ENCODE data around the gene KLK15. TPM values are rescaled to one million over a fixed set of nuclear protein-coding genes. Genes with fewer than 3 reads are reported as not detected.

The KLK15 gene
- total RNA-seq, 4 donors from 2014 or later: 1.3 to 3.8 TPM; not detected in 2

DNA sequence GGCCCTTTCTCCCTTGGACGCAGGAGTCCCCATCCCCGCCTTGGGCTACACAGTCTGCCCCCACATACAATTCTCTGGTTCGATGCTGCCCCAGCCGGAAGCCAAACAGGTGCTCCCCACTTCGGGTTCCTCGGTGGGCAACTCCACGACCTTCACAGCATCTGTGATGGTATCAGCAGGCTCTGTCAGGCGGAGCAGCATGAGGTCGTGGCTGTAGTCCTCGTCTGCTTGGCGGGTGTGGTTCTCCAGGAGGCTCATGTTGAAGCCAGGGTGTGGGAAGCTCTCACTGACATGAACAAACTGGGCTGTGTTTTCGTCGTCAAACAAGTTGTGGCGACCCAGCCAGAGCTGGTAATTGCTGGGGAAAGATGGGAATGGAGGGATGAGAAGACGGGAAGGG, 13.3 kb downstream of the KLK15 start:
- H3K27ac ChIP-seq: peak overlapping the region; percentile 51 to 82 (median 79)
- H3K27me3 ChIP-seq: peaks cover 69% of the 10 kb centered on the region
- TF ChIP-seq POLR2AphosphoS5 (IDR thresholded peaks at IDR 0.05) (no peak), EP300 (IDR thresholded peaks at IDR 0.05; ENCODE audit: low read depth) (no peak), POLR2A (IDR thresholded peaks at IDR 0.05) (no peak)
- TF ChIP-seq, protein P1, sequence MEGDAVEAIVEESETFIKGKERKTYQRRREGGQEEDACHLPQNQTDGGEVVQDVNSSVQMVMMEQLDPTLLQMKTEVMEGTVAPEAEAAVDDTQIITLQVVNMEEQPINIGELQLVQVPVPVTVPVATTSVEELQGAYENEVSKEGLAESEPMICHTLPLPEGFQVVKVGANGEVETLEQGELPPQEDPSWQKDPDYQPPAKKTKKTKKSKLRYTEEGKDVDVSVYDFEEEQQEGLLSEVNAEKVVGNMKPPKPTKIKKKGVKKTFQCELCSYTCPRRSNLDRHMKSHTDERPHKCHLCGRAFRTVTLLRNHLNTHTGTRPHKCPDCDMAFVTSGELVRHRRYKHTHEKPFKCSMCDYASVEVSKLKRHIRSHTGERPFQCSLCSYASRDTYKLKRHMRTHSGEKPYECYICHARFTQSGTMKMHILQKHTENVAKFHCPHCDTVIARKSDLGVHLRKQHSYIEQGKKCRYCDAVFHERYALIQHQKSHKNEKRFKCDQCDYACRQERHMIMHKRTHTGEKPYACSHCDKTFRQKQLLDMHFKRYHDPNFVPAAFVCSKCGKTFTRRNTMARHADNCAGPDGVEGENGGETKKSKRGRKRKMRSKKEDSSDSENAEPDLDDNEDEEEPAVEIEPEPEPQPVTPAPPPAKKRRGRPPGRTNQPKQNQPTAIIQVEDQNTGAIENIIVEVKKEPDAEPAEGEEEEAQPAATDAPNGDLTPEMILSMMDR (IDR thresholded peaks at IDR 0.05): no peak
- intact Hi-C loops (cut with DNase I; ENCODE audit: low total_unique reads): no loop called here
- H3K4me3 ChIP-seq: peak overlapping the region in 3 of 4 donors; percentile 14 to 41 (median 34)
- 7% methylated on average over 15 of the region's 15 CpGs; no CpG with 5 or more reads in 1 of the 2 donors for WGBS, 2 donors (ENCODE audit: low coverage in 1 of 2)
- peak; percentile 43 for DNase-seq
- H3K9me3 ChIP-seq: no peaks in the 10 kb centered on the region
- peaks cover 3 to 58% (median 41%) of the 10 kb centered on the region in 4 donors for H3K4me1 ChIP-seq
- no peaks in the 10 kb centered on the region for H3K36me3 ChIP-seq
- in situ Hi-C loops (cut with MboI; ENCODE audit: low pct_ligation_motif_present in 1 of 4, low pct_unique_long_range_greater_than_20kb in 1 of 4, low sequenced_read_pairs in 3 of 4): no loop called here

DNA sequence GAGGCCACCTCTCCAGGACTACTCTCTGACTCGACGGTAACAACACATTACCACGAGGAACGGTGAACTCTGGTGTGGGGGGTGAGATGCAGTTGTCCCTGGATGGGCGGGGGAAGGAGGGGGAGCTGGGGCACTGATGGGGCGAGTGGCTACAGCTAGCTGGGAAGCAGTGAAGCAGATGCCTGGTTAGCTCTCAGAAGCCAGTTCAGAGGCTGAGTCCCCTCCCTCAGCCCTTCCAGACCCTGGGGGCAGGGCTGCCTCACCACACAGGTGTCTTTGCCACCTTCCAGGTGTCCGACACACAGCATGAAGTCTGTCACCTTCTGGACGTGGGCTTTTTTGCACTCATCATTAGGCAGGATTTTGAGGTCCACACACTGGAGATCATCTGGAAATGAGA, 13.7 kb downstream of the KLK15 start:
- 37% methylated on average over 6 of the region's 8 CpGs; no CpG with 5 or more reads in 1 of the 2 donors for WGBS, 2 donors (ENCODE audit: low coverage in 1 of 2)
- H3K4me3 ChIP-seq: peak overlapping the region in 3 of 4 donors; percentile 14 to 41 (median 34)
- no peak for TF ChIP-seq EP300 (IDR thresholded peaks at IDR 0.05; ENCODE audit: low read depth)
- TF ChIP-seq, protein P1 (IDR thresholded peaks at IDR 0.05): no peak
- no peak for TF ChIP-seq POLR2AphosphoS5 (IDR thresholded peaks at IDR 0.05)
- TF ChIP-seq POLR2A (IDR thresholded peaks at IDR 0.05): no peak
- peaks cover 69% of the 10 kb centered on the region for H3K27me3 ChIP-seq
- no peak for DNase-seq
- H3K9me3 ChIP-seq: no peaks in the 10 kb centered on the region
- H3K27ac ChIP-seq: peak overlapping the region; percentile 62 to 82 (median 79)
- intact Hi-C loops (cut with DNase I; ENCODE audit: low total_unique reads) (no loop called here), in situ Hi-C loops (cut with MboI; ENCODE audit: low pct_ligation_motif_present in 1 of 4, low pct_unique_long_range_greater_than_20kb in 1 of 4, low sequenced_read_pairs in 3 of 4) (no loop called here)
- peaks cover 3 to 58% (median 41%) of the 10 kb centered on the region in 4 donors for H3K4me1 ChIP-seq
- H3K36me3 ChIP-seq: no peaks in the 10 kb centered on the region

DNA sequence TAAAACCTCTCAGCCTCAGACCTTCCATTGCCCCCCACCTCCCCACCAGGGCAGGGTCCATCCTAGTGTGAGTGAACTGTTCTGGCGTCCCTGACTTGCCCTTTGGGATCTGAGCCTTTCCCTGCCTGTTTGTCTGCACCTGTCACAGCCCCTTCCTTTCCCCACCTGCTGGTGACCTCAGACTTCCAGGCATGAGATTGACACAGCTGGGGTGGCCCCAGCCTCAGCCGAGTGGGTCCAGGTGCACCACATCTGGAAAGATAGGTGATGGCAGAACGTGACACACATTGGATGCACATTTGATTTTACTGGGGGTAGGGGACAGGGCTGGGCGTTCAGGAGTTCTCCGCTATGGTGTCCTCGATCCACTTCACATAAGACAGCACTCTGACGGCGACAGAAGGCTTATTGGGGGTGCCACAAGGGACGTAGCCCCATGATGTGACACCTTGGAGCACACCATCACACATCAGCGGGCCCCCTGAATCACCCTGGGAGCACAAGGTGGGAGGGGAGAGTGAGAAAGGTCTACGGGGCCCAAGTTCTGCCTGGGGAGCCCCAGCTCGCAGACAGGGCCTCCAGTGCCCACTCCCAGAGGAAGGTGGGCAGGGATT, 14.4 kb downstream of the KLK15 start:
- H3K4me3 ChIP-seq: peak overlapping the region in 2 of 4 donors; percentile 34 to 41
- TF ChIP-seq EP300 (IDR thresholded peaks at IDR 0.05; ENCODE audit: low read depth): no peak
- TF ChIP-seq, protein P1 (IDR thresholded peaks at IDR 0.05): no peak
- no peak for TF ChIP-seq POLR2AphosphoS5 (IDR thresholded peaks at IDR 0.05)
- no peak for TF ChIP-seq POLR2A (IDR thresholded peaks at IDR 0.05)
- H3K27me3 ChIP-seq: peaks cover 69% of the 10 kb centered on the region
- in situ Hi-C loops (cut with MboI; ENCODE audit: low pct_ligation_motif_present in 1 of 4, low pct_unique_long_range_greater_than_20kb in 1 of 4, low sequenced_read_pairs in 3 of 4): no loop called here
- no peaks in the 10 kb centered on the region for H3K36me3 ChIP-seq
- WGBS, 2 donors (ENCODE audit: low coverage in 1 of 2): 52% methylated on average over 12 of the region's 12 CpGs; no CpG with 5 or more reads in 1 of the 2 donors
- peaks cover 3 to 57% (median 39%) of the 10 kb centered on the region in 4 donors for H3K4me1 ChIP-seq
- peak overlapping the region; percentile 62 to 82 (median 79) for H3K27ac ChIP-seq
- no peak for DNase-seq
- no peaks in the 10 kb centered on the region for H3K9me3 ChIP-seq
- intact Hi-C loops (cut with DNase I; ENCODE audit: low total_unique reads): no loop called here

DNA sequence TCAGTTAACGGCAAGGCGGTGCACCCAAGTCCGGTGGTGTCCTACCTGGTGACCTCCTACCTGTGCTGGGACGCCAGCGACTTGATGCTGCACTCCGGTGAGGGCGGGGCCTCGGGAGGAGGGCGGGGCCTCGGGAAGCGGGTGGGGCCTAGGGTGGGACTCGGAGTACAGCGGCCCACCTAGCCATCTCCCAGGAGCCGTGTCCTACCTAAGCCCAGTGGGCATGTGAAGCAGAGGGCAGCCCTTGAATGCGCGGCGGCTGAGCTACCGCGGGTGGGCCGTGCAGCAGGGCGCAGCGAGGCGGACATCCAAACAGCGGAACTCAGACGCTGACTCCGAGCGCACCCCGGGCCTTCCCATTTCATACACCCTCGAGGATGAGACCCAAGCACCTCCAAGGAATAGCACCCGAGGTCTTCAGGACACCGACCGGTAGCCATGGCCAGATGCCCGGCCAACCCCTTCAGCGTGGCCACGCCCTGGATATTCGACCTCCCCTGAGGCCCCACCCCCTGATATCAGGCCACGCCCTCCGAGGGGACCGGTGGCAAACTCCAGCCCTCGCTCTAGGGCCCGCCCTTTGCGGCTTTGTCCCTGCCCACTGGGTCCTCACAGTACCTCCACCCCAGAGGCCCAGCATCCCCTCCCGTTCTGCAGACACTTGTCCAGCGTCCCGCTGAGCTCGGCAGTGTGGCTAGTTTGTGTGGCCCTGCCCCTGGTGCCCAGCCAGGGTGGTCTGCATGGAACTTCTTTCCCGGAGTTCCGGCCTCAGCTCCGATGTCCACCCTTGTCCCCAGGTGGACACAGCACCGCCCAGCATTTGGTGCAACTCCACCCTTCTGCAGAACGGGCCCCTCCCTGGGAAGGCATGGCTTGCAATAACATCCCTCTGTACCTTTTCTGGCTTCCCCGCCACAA, 15.2 kb downstream of the KLK15 start:
- peaks cover 69% of the 10 kb centered on the region for H3K27me3 ChIP-seq
- peak overlapping the region; percentile 62 to 82 (median 79) for H3K27ac ChIP-seq
- in situ Hi-C loops (cut with MboI; ENCODE audit: low pct_ligation_motif_present in 1 of 4, low pct_unique_long_range_greater_than_20kb in 1 of 4, low sequenced_read_pairs in 3 of 4) (no loop called here), intact Hi-C loops (cut with DNase I; ENCODE audit: low total_unique reads) (no loop called here)
- no peaks in the 10 kb centered on the region for H3K9me3 ChIP-seq
- WGBS, 2 donors (ENCODE audit: low coverage in 1 of 2): 0 to 7% methylated on average over 4 to 41 of the region's 52 CpGs
- H3K4me1 ChIP-seq: peaks cover 3 to 51% (median 34%) of the 10 kb centered on the region in 4 donors
- no peaks in the 10 kb centered on the region for H3K36me3 ChIP-seq
- DNase-seq: peak; percentile 90
- TF ChIP-seq, protein P1 (IDR thresholded peaks at IDR 0.05): no peak
- TF ChIP-seq POLR2AphosphoS5 (IDR thresholded peaks at IDR 0.05) (peak in 2 of 3 donors; percentile 19 to 30), POLR2A (IDR thresholded peaks at IDR 0.05) (peak; percentile 44)
- peak overlapping the region; percentile 14 to 41 (median 27) for H3K4me3 ChIP-seq

Data from transverse colon (tissue), 4 donors.